K562 (cell line): ENCODE data around the gene TOMM6. TPM values are rescaled to one million over a fixed set of nuclear protein-coding genes. Genes with fewer than 3 reads are reported as not detected.

Source experiments
- ATF7 ChIP-seq: fragments of 450-650 bp; IDR thresholded peaks from 2 replicates; pipeline ENCODE4 v1.7.1; 2014; ENCODE audit warnings: mild to moderate bottlenecking, moderate library complexity
- CBX3 ChIP-seq, 2 experiments: IDR thresholded peaks; 1 replicate in 1 of 2; 2 replicates in 1 of 2; pipeline ENCODE4 v1.6.1; 2012; ENCODE audit warnings: inconsistent platforms in 2 of 2, low read length in 2 of 2, borderline replicate concordance in 1 of 2, control low read depth in 1 of 2
- CHAMP1 ChIP-seq: fragments of 450-650 bp; IDR thresholded peaks from 2 replicates; pipeline ENCODE4 v1.6.1; 2016; ENCODE audit warnings: mild to moderate bottlenecking
- ELK3 ChIP-seq: fragments of 450-650 bp; formaldehyde crosslinking; IDR thresholded peaks from 2 replicates; pipeline ENCODE4 v1.4.0; 2020; ENCODE audit warnings: mild to moderate bottlenecking
- ETV5 ChIP-seq: sonication (generic); formaldehyde crosslinking; IDR thresholded peaks from 2 replicates; pipeline ENCODE4 v1.4.0; 2020; ENCODE audit warnings: low read depth, mild to moderate bottlenecking, missing genetic modification reagents
- FOXK2 ChIP-seq, 2 experiments: fragments of 450-650 bp; IDR thresholded peaks in 1 of 2; conservative IDR thresholded peaks in 1 of 2; 2 replicates each; pipeline ENCODE4 v1.6.1; 2016; ENCODE audit warnings: low read depth in 2 of 2, mild to moderate bottlenecking in 1 of 2
- GTF2F1 ChIP-seq: IDR thresholded peaks from 2 replicates; pipeline ENCODE4 v1.6.1; 2011; ENCODE audit warnings: low read depth, low read length, improper control_type of control experiment
- KDM1A ChIP-seq, 2 experiments: fragments of 450-650 bp; IDR thresholded peaks; 2 replicates each; pipeline ENCODE4 v1.6.1; 2016; ENCODE audit warnings: mild to moderate bottlenecking in 2 of 2
- MAFG ChIP-seq: fragments of 450-650 bp; conservative IDR thresholded peaks from 2 replicates; pipeline ENCODE4 v1.6.1; 2016; ENCODE audit warnings: missing genetic modification characterization, missing compliant biosample characterization
- MTA2 ChIP-seq: fragments of 450-650 bp; IDR thresholded peaks from 2 replicates; pipeline ENCODE4 v1.6.1; 2016; ENCODE audit warnings: low read depth
- POLR2AphosphoS5 ChIP-seq: IDR thresholded peaks from 2 replicates; pipeline ENCODE4 v1.6.1; 2011; ENCODE audit warnings: mild to moderate bottlenecking, low read depth, low read length, moderate library complexity; ENCODE audit not compliant: control insufficient read depth, insufficient read depth
- SMARCA4 ChIP-seq: fragments of 450-650 bp; IDR thresholded peaks from 2 replicates; pipeline ENCODE4 v1.6.1; 2016
- SMARCB1 ChIP-seq: IDR thresholded peaks from 2 replicates; pipeline ENCODE4 v1.6.1; 2011; ENCODE audit warnings: improper control_type of control experiment, low read depth; ENCODE audit not compliant: insufficient read length
- TRIM24 ChIP-seq, 2 experiments: fragments of 450-650 bp; IDR thresholded peaks; 2 replicates each; pipeline ENCODE4 v1.6.1; 2016
- ZMIZ1 ChIP-seq, 2 experiments: fragments of 150-350 bp in 1 of 2; IDR thresholded peaks; 2 replicates each; pipeline ENCODE4 v1.6.1; 2012 to 2016; ENCODE audit warnings: low read depth in 2 of 2, low read length in 2 of 2, mild to moderate bottlenecking in 1 of 2, moderate library complexity in 1 of 2
- ZNF518B ChIP-seq: fragments of 250-450 bp; sonication (Bioruptor Pico); IDR thresholded peaks from 2 replicates; pipeline ENCODE4 v1.5.0; 2021; ENCODE audit warnings: mild to moderate bottlenecking, moderate library complexity
- ZNF584 ChIP-seq: fragments of 200-800 bp; sonication (Bioruptor generic); IDR thresholded peaks from 2 replicates; pipeline ENCODE4 v1.6.1; 2016; ENCODE audit warnings: low read depth, mild to moderate bottlenecking, missing genetic modification characterization, missing compliant biosample characterization
- polyA plus RNA-seq, 8 experiments: library from polyadenylated mRNA; depleted of rRNA in 4 of 8; stranded (reverse) in 5 of 8; unstranded in 3 of 8; fragments of >200 nt; fragmentation: Nextera tagmentation in 2 of 8; fragmentation: Illumina TruSeq in 1 of 8; extraction: Ambion mirVana in 2 of 8; extraction: Trizol in 1 of 8; gene quantifications; 2 replicates each; pipeline versions ENCODE4 v1.2.1 to v1.2.3, GENCODE V29; 2011 to 2014; ENCODE audit warnings: inconsistent platforms in 1 of 8, missing spikeins in 1 of 8
- total RNA-seq, 7 experiments: library from RNA; depleted of rRNA in 6 of 7; stranded (reverse); fragments of >200 nt in 6 of 7; fragmentation: Illumina TruSeq in 2 of 7; extraction: Trizol in 2 of 7; gene quantifications; 2 replicates each; pipeline versions ENCODE4 v1.2.1 to v1.2.3, GENCODE V29; 2011 to 2021; ENCODE audit warnings: low replicate concordance in 1 of 7

TOMM6 gene
- total and polyA plus RNA-seq, 9 of the 15 experiments (the other 6 are each of a cell fraction or from before 2014, with no cell fraction given), result 380 to 2,097 (median 1,065) TPM

- TF ChIP-seq ZNF518B (CRISPR knock-in tag) (no peak), ETV5 (peak; percentile 60; the same call in 1 of the 2 replicates), CHAMP1 (peak; percentile 77), ATF7 (peak; percentile 68; the same call in 1 of the 2 replicates), ZMIZ1 (IDR thresholded peaks at IDR 0.05; ENCODE audit: low read depth in 2 of 2, low read length in 2 of 2) (peak in 1 of 2 experiments; percentile 80; a peak in 2 of 4 replicates), CBX3 (IDR thresholded peaks at IDR 0.05; ENCODE audit: borderline replicate concordance in 1 of 2, low read length in 2 of 2) (peak in 1 of 2 experiments; percentile 82; a peak in 2 of 3 replicates), ELK3 (no peak), SMARCB1 (no peak), SMARCA4 (peak; percentile 93), GTF2F1 (no peak), POLR2AphosphoS5 (peak; percentile 77), ZNF584 (CRISPR knock-in tag) (peak; percentile 55), KDM1A (IDR thresholded peaks at IDR 0.05) (peak; percentile 57 to 68), FOXK2 (conservative IDR thresholded peaks at IDR 0.05 in 1 of 2, IDR thresholded peaks at IDR 0.05 in 1 of 2; ENCODE audit: low read depth in 2 of 2) (peak; percentile 44 to 64; a peak in 2 of 4 replicates), TRIM24 (IDR thresholded peaks at IDR 0.05) (peak; percentile 77 to 92), MAFG (0 out of 2 replicates have a peak, but pooled peaks have one; percentile 4), MTA2 (peak; percentile 87)
Measured at GRCh38 chr6:41818271-41819054, 31.0 kb downstream of the TOMM6 start (continued).
